ENCODE measurements around the gene GPR183.

The GPR183 gene

DNA sequence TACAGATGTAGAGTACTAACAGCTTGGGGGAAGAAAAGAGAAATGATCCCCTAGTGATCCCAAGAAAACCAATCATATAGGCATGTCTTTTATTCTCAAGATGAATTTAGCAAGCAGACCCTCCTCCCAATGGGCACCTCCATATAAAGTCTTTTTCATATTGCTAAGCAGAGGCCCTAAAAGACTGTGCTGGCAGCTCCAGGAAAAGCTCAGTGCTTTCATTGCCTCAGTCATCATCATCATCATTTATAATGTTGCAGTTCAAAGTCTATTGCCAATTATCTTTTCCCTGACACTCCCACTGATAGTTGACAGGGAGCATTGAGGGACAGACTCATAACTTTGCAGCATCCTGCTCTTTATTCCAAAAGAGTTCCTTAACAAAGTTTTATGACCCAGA, 13.0 kb downstream of the GPR183 start:
- DNase-seq: no peak

DNA sequence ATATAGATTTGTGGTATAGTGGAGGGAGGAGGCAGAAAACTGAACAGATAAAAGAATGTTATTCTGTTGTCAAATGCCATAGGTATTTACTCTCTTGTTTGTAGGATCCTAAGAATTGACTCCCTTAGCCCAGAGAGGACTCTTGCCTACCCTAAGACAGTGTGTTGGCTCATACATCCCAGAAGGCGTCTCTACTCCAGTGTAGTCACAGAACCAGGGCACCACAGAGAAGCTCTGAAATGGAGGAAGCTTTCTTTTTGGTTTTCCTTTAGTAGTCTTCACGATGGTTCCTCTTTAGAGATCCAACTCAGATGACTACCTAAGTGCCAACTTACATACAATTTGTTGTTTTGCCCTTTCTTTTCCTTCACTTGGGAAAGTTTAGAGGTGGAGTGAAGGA, 14.0 kb downstream of the GPR183 start:
- DNase-seq: no peak

DNA sequence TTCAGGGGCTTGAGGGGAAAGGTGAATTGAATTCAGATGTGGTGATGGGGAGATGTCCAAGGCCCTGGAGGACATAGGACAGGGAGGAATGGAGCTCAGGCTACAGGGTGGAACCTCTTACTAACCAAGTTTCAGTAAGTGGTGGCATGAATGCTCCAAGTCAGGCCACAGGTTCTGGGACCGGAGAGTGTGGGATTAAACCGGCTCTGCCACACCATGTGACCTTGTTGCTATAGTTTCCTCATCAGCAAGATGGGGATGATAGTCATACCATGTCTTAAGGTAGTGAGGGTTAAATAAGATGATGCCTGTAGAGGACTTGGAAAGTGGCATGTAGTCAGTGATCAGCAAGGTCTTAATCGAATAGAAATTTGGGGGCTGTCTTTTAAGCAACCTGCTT, 16.3 kb downstream of the GPR183 start:
- peak in 1 of 5 experiments; percentile 81 for DNase-seq

DNA sequence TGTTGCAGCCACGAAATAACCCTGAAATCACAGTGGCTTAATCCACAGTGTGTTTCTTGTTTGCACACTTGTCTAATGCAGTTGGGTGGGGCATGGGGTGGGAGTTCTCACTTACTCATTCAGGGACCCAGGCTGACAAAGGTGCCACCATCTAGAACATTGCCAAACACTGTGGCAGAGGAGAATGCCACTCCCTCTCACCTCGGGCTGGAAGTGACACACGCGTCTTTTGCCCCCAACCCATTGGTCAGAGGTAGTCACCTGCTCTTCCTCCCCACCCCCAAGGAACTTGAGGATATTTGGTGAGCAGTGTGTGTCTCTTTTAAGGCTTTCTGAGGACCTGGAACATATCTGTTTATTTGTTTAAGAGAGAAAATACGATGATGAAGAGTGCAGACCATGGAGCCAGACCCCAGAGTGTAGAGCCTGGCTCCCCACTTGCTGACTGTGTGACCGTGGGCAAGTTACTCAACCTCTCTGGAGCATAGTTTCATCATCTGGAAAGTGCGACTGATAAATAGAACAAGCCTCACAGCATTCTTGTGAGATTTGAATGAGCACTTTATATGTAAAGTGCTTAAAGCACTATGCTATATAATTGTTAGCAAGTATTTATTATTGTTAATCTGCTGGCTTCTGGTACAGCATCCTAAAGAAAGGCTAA, 17.4 kb downstream of the GPR183 start:
- DNase-seq: peak in 2 of 5 experiments; percentile 74 to 93

DNA sequence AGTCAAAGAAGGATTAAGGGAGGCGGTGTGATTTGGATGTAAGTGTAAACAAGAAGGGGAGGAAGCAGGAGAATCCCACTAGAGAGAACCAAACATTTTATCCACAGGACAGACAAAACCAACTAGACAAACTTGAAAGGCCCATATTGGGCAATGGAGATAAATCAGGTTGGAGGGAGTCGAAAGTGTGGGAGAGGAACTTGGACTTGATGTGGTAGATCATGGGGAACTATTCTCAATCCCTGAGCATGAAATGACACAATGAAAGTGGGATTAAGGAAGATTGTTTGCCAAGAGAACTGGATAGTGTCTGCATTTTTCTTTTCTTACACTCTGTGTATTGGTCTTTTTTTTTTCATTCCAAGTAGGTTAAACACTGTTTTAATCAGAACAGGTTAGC, 17.9 kb downstream of the GPR183 start:
- DNase-seq: no peak

DNA sequence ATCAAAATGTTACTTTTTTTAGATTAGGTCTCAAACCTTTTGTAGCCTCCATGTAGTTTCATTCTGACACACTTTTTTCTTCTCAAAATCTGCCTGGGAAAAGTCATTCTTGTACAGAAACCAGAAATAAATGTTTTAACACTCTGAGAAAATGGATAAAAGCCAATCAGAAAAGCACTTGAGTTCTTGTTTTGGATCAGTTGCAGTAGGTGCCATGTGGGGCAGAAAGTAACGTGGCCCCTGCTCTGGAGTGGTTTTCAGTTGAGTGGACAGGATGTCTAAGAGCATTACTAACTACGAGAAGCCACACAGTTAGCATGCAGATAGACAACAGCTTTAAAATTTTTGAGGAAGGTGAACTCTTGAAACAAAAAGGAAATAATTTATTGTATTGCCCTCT, 19.1 kb downstream of the GPR183 start:
- DNase-seq: peak in 2 of 5 experiments; percentile 42 to 89

DNA sequence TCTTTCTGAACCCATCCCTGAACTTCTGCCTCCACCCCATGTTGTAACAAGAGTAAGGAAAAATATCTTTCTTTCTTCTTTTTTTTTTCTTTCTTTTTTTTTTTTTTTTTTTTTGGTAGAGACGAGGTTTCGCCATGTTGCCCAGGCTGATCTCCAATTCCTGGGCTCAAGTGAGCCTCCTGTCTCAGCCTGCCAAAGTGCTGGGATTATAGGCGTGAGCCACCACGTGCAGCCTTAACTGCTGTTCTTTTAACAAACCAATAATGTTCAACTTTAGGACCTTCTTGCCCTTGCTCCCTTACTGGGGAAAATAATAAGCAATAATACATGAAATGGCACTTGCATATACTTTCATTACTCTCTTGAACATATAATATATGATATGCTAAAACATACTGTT, 19.6 kb downstream of the GPR183 start:
- DNase-seq: no peak

DNA sequence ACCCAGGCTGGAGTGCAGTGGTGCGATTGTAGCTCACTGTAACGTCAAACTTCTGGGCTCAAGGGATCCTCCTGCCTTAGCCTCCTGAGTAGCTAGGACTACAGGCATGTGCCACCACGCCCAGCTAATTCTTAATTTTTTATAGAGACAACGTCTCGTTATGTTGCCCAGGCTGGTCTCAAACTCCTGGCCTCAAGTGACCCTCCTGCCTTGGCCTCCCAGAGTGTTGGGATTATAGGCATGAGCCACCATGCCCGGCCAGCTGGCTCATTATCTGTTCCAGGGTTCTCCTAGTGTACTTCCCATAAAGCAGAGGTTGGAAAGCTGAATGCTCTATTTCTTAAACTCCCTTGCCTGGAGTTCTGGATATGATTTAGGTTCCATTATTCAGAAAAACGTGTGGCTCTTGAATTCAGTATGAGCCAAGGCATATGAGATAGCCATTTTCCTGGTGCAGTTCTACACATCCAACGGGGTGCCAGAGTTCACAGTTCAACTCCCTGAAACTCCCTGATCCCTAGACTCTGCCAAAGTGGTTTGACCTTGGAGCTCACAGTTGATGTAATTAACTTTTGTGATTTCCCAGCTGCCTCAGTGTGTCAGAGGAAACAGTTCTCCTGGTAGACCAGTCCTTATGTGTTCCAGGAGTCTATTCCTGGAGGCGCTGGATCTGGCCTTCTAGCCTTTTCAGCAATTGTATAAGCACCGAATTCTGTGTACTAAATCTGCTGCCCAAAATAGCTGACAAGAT, 21.6 kb downstream of the GPR183 start:
- no peak for DNase-seq

DNA sequence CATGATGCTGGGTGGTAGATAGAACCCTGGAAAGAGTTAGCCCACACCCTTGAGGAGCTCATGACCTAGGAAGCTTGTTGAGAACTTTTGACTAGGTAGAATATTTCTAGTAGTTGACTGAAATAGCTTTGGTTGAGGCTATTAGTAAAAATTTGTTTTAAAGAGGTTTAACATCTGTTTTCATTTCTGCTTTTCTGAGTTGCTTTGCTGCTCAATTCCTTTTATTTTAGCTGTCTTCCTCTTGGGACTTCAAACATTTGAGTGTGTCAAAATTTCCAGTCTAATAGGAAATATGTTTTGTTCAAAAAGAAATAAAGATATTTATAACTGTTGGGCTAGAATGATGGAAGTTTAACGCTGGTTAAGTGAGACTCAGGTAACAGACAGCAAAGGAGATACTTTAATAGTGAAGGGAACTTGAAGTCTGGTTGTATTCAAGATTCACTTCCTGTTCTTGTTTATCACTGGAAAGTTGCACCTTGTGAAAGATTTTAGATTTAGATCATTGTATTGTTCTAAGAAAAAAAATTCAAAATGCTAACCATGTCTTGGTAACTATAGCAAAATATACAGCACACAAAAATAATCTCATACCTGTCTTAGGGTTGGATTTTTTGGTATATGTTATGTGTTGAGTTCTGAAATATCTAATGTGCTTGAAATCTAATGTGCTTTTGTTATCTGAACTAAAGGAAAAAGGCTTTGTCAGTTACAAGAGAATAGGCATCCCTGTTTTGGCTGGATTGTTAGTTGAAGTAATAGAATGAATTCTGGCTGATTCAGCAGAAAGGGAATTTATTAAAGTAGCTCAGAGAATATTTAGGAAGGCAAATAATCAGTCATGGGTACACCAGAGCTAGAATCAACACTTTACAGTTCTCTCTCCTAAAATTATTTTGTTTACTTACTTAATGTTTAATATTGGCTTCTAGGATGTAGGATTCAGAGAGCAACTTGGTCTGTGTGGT, 24.7 kb downstream of the GPR183 start:
- DNase-seq: peak in 1 of 5 experiments; percentile 45

DNA sequence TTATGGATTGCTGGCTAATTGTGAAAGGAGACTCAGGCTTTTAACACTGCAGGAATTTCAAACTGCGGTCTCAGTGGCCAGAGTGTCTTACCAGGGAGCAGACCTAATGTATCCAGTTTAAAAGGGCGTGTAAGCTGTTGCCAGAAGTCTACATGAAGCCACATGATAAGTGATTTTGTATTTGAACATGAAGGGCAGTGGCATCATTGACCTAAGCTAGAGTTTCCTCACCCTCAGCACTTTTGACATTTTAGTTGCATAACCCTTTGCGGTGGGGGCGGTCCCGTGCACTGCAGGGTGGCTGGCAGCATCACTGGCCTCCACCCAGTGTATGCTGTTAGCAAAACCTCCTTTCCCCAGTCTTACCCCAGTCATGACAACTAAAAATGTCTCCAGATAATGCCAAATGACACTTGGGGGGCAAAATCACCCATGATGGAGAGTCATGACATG, 25.4 kb downstream of the GPR183 start:
- DNase-seq: peak in 3 of 5 experiments; percentile 39 to 78 (median 71)

DNA sequence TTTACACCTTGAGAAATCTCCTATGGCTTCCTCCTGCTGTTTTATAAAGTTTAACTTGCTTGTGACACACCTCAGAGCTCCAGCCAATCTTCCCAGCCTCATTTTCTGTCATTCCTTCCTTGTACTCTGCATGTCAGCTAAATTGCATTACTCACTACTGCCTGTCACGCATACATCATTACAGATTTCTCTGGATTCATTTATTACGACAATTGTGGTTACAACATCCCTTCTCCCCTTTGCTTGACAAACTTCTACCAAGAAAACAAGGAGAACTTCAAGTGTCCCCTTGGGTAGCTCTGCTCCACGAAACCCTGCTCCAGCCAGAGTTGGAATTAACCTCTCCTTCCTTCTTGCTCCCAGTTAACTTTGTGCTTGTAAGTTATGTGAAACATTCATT, 27.0 kb downstream of the GPR183 start:
- no peak for DNase-seq

DNA sequence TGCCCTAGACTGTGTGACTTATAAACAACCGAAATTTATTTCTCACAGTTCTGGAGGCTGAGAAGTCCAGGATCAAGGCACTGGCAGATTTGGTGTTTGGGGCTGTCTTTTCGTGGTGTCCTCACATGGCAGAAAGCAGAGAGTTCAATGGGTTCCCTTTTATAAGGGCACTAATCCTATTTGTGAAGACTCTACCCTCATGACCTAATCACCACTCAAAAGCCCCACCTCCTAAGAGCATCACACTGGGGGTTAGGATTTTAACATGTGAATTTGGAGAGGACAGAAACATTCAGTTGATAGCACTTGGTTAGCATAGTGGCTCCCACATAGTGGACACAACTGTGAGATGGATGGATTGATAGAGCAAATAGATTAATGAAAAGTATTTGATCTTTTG, 27.6 kb downstream of the GPR183 start:
- no peak for DNase-seq

DNA sequence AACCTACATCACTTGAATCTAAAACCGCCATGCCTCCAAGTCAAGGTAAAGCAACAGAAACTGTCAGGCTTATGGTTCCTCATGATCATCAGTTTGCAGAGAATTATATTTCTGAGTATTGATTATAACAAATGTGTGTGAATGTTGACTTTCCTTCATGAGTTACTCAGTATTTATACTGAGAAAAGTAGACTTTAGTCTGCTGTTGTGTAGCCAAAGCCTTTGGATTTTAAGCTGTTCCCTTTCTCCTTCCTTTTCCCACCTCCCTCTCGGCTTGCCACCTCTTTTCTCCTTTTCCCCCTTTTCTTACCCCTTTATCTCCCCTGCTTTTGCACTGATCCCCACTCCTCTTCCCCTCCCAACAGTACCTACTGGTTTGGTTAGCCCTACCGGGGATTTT, 28.4 kb downstream of the GPR183 start:
- no peak for DNase-seq

DNA sequence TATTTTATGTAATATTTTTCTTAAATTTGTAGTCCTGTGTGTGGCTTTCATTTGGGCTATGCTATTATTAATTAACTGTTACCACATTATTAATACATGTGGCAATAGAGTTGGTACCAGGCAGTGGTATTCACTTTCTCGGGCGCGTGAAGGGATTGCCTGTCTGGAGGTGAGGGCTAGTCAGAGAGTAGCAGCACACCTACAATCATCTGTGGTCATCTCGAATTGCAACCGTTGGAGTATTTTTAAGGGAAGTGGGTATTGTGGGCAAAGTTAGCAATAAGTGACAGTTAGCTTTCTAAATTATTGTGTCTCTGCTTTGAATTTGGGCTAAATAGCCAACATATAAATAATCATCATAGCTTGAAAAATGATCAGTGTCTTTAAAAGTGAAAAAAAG, 29.0 kb downstream of the GPR183 start:
- peak in 1 of 5 experiments; percentile 90 for DNase-seq

DNA sequence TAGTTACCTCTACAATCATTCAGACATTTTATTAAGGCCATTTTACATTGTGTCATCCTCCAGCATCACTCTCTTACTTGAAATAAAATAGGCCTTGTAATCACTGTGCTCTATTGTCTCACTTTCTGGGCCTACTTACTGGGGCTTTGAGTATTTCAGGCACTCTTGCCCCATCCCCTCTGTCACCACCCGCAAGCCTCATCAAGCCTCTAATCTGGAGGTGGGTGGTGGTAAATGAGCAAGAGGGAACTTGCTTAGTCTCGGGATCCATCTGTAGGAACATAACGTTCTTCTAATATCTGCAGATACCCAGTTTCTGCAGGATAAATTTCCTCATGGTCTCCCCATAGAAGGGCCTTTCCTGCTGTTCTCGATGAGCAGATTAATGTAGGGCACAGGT, 29.6 kb downstream of the GPR183 start:
- DNase-seq: no peak

DNA sequence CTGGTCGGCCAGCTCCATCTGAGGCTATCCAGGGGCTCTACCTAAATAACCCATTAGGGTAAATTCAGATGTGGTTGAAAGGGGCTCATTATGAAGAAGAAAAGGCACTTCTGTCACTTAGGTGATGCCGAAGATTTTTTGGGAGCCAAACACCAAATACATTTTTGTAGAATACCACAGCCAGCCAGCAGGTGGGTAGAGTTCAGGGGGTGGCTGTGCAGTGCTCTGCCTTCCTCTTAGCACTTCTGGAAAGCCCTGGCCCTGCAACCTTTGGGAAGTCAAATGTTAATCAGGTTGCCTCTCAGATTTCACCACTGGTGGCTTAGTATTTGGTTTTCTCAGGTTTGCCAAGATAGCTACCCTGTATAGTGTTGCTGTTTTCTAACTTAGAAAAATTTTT, 30.5 kb downstream of the GPR183 start:
- DNase-seq: no peak

DNA sequence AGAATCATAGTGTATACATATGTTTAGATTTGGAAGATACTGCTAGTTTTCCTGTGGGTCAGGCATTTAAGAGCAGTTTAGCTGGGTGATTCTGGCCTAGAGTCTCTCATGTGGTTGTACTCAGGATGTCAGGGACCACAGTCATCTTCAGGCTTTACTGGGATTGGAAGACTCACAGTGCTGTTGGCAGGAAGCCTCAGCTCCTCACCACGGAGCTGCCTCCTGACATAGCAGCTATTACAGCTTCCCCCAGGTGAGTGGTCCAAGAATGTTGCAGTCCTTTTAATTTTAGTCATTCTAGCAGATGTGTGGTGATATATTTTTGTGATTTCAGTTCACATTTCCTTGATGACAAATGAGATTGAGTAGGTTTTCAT, 32.1 kb downstream of the GPR183 start:
- DNase-seq: peak in 3 of 5 experiments; percentile 24 to 87 (median 61)

DNA sequence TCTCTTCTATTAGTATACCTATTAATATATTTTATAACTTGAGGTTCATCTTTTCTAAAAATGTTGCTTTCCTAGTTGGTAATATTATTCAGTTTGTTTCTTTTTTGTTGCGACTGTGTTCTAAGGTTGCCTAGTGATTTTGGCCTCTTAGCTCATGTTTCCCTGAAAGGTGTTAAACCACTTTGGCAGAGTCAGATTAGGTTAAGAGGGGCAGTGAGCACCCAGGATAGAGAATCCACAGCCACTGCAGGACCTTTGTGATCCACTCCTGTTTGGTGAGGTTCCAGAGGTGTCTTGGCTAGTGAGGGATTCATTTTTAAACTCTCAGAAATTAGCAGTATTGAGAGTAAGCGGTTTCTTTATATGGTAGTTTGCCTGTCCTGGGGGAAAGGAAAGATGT, 34.1 kb downstream of the GPR183 start:
- peak in 2 of 5 experiments; percentile 47 to 68 for DNase-seq

DNA sequence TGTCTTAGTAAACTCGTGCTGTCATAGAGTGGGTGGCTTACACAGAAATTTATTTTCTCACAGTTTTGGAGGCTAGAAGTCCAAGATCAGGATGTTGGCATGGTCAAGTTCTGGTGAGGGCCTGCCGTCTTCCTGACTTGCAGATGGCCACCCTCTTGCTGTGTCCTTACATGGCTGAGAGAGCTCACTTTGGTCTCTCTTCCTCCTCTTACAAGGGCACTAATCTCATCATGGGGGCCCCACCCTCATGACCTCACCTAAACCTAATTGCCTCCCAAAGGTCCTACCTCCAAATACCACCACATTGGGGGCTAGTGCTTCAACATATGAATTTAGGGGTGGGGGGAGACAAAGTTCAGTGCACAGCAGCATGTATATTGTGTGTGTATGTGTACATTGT, 34.7 kb downstream of the GPR183 start:
- no peak for DNase-seq

DNA sequence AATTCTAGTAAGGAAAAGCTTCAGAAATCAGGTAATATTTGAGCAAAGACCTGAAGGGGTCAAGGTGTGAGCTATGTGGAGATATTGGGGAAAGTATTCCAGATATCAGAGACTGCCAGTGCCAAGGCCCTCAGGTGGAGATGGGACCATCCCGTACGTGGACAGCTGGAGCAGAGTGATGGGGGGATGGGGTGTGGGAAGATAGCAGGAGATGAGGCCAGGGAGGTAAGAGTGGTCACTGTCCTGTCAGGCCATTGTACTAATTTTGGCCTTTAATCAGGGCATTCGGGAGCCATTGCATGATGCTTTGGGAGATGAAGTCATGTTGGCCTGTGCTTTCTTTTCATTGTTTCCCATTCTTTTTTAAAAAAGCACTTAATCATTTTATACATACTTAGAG, 36.0 kb downstream of the GPR183 start:
- no peak for DNase-seq

DNA sequence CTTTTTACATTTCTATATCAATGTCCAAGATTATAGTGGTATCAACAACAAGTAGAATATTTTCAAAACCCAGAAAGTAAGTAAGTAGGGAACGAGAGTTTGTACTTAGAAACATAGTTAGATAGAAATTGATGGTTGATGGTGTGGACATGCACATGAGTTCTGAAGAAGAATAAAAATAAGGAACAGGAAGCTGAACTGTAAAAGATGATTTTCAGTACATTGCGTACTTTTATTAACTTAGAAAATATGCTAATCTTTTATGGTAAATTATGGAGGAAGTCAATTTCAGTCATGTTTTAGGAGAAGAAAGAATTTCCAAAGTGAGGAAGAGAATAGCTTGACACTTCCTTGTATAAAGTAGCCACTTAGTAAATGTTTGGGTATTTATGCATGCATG, 36.7 kb downstream of the GPR183 start:
- no peak for DNase-seq

DNA sequence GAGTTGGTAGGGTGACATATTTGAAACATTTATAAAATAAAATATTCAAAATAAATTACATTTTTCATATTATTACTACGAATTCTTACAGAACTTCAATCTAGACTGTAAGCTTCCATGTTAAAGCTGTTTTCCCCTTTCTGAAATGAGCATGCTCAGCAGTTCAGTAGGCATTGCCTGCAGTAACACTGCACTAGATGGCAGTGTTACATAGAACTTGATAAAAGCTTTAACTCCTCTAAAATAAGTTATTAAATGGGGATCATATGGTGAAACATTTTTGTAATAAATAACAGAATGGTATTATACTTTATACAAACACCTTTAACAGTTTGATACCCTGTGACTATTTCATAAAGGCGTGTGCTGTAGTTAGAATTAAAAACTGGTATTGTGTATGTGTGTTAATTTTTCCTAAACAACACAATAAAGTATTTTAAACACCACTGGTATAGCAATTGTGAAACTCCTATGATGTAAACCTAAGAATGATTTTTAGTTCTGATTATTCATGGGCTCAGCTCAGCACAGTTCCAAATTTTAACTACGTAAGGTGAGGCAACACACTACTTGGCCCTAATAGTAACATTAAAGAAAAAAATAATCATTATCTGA, 37.5 kb downstream of the GPR183 start:
- DNase-seq: peak in 2 of 5 experiments; percentile 42 to 79

DNA sequence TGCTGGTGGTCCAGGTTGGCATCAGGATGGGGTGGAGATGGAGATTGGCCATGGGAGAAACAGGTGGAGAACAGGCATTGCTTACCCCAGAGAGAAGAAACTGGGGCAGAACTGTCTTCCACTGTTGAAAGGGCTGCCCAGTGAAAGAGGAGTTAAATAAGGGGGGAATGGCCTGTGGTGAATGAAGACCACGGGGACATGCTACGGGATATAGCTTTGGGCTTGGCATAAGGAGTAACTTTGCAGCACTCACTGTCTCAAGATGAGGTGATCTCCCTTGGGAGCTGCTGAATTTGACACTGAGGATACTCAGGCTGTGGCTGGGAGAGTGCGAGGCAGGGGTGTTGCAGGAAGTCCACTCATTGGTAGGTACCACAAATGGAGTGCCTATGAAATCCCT, 38.4 kb downstream of the GPR183 start:
- DNase-seq: no peak
